HG02763 (cell line): ENCODE data around the gene BICRAL.
"Not testable (repeated sequence)": the region's sequence is repeated elsewhere in the genome, so short reads cannot be mapped to it uniquely, and the experiment has no call there.

Source experiments
- ATAC-seq: cut with Tn5 transposase; IDR thresholded peaks from one replicate; pipeline ENCODE4 v1.9.1; 2021; ENCODE audit warnings: mild to moderate bottlenecking, moderate library complexity; ENCODE audit not compliant: unreplicated experiment

The BICRAL gene

GRCh38 chr6:42791706-42792320, 10.0 kb downstream of the BICRAL start:
- ATAC-seq, result no peak

- ATAC-seq, result no peak
Observed at GRCh38 chr6:42795651-42796050, 13.8 kb downstream of the BICRAL start.

- no peak for ATAC-seq
Observed at GRCh38 chr6:42796171-42796570, 14.3 kb downstream of the BICRAL start.

GRCh38 chr6:42797696-42798095, 15.8 kb downstream of the BICRAL start:
- not testable (repeated sequence) for ATAC-seq

- no peak for ATAC-seq
Observed at GRCh38 chr6:42805297-42805861, 23.5 kb downstream of the BICRAL start.

- ATAC-seq, result not testable (repeated sequence)
Observed at GRCh38 chr6:42806359-42806758, 24.5 kb downstream of the BICRAL start.

GRCh38 chr6:42808492-42809483, 26.9 kb downstream of the BICRAL start:
- no peak for ATAC-seq

- ATAC-seq, result no peak
Observed at GRCh38 chr6:42813074-42813645, 31.3 kb downstream of the BICRAL start.

- no peak for ATAC-seq
Observed at GRCh38 chr6:42813906-42814444, 32.1 kb downstream of the BICRAL start.

GRCh38 chr6:42815726-42816125, 33.9 kb downstream of the BICRAL start:
- not testable (repeated sequence) for ATAC-seq

GRCh38 chr6:42817907-42818306, 36.1 kb downstream of the BICRAL start:
- no peak for ATAC-seq

- ATAC-seq, result no peak
Observed at GRCh38 chr6:42818416-42818815, 36.6 kb downstream of the BICRAL start.

- no peak for ATAC-seq
Observed at GRCh38 chr6:42818878-42819277, 37.0 kb downstream of the BICRAL start.

- no peak for ATAC-seq
Observed at GRCh38 chr6:42819803-42820511, 38.1 kb downstream of the BICRAL start.

- no peak for ATAC-seq
Observed at GRCh38 chr6:42820512-42821340, 38.9 kb downstream of the BICRAL start.

- ATAC-seq, result no peak
Observed at GRCh38 chr6:42821341-42821668, 39.5 kb downstream of the BICRAL start.

GRCh38 chr6:42821846-42822245, 40.0 kb downstream of the BICRAL start:
- ATAC-seq, result no peak

- no peak for ATAC-seq
Observed at GRCh38 chr6:42829561-42830092, 47.8 kb downstream of the BICRAL start.

GRCh38 chr6:42831237-42831636, 49.4 kb downstream of the BICRAL start:
- no peak for ATAC-seq
